Nephron (organoid): ENCODE results near the gene NCAM2.

Experiments
- H3K27ac Mint-ChIP-seq, 3 experiments: 2 replicates each; pipeline ENCODE4 v1.8.0; 2020; ENCODE audit warnings: mixed read lengths in 3 of 3, mild to moderate bottlenecking in 2 of 3, moderate library complexity in 1 of 3
- H3K27me3 Mint-ChIP-seq: 2 replicates; pipeline ENCODE4 v1.8.0; 2021; ENCODE audit warnings: low read depth, mild to moderate bottlenecking, moderate library complexity, mixed read lengths
- H3K36me3 Mint-ChIP-seq: 2 replicates; pipeline ENCODE4 v1.8.0; 2020; ENCODE audit warnings: low read depth, mixed read lengths
- H3K4me1 Mint-ChIP-seq: 2 replicates; pipeline ENCODE4 v1.8.0; 2020; ENCODE audit warnings: mixed read lengths
- H3K4me3 Mint-ChIP-seq, 3 experiments: 2 replicates each; pipeline ENCODE4 v1.8.0; 2020; ENCODE audit warnings: mild to moderate bottlenecking in 3 of 3, mixed read lengths in 3 of 3, moderate library complexity in 2 of 3
- H3K9me3 Mint-ChIP-seq: 2 replicates; pipeline ENCODE4 v1.8.0; 2020; ENCODE audit warnings: mixed read lengths
- TF ChIP-seq, protein P1 (sequence below), 3 experiments: fragments of 200-600 bp; sonication (generic); IDR thresholded peaks; one replicate each; pipeline ENCODE4 v1.5.0; 2021; ENCODE audit warnings: antibody characterized with exemption in 3 of 3; ENCODE audit not compliant: unreplicated experiment in 3 of 3

NCAM2 gene

DNA sequence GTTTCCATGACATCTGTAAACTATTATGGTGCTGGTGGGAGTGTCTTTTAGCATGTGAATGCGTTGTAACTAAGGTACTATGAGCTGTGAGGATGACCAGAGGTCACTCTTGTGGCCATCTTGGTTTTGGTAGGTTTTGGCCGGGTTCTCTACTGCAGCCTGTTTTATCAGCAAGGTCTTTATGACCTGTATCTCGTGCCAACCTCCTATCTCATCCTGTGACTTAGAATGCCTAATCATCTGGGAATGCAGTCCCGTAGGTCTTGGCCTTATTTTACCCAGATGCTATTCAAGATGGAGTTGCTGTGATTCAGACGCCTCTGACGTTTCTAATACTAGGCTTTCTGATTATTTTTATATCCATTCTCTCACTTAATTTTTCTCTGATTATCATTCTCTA lies 9.4 kb downstream of the NCAM2 start:
- Mint-ChIP-seq H3K4me3 (no peak overlapping the region), H3K4me1 (no peaks in the 10 kb centered on the region), H3K36me3 (no peaks in the 10 kb centered on the region), H3K9me3 (no peaks in the 10 kb centered on the region), H3K27me3 (no peaks in the 10 kb centered on the region), H3K27ac (no peak overlapping the region)
- TF ChIP-seq, protein P1, sequence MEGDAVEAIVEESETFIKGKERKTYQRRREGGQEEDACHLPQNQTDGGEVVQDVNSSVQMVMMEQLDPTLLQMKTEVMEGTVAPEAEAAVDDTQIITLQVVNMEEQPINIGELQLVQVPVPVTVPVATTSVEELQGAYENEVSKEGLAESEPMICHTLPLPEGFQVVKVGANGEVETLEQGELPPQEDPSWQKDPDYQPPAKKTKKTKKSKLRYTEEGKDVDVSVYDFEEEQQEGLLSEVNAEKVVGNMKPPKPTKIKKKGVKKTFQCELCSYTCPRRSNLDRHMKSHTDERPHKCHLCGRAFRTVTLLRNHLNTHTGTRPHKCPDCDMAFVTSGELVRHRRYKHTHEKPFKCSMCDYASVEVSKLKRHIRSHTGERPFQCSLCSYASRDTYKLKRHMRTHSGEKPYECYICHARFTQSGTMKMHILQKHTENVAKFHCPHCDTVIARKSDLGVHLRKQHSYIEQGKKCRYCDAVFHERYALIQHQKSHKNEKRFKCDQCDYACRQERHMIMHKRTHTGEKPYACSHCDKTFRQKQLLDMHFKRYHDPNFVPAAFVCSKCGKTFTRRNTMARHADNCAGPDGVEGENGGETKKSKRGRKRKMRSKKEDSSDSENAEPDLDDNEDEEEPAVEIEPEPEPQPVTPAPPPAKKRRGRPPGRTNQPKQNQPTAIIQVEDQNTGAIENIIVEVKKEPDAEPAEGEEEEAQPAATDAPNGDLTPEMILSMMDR (IDR thresholded peaks at IDR 0.05; ENCODE audit: unreplicated experiment in 3 of 3) = no peak

DNA sequence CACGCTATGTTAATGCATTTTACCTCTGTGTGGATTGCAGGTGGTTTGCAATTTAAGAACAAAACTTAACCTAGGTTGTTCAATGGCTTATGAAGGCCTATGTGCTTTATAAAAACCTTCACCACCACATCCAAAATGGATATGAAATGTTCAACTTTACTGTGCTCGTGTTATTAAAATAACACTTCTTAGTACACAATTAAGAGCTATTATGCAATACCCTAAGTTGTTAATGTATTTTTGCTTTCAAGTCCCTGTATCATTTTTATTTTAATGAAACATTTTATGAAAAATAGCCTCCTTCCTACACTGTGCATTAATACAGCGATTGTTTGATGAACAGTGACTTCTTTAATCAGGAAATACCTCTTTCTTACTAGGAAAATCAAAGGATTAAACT lies 12.0 kb downstream of the NCAM2 start:
- Mint-ChIP-seq H3K36me3 (no peaks in the 10 kb centered on the region), H3K27me3 (no peaks in the 10 kb centered on the region), H3K4me3 (no peak overlapping the region), H3K9me3 (no peaks in the 10 kb centered on the region), H3K27ac (no peak overlapping the region), H3K4me1 (no peaks in the 10 kb centered on the region)
- TF ChIP-seq, protein P1 (IDR thresholded peaks at IDR 0.05; ENCODE audit: unreplicated experiment in 3 of 3) = no peak

DNA sequence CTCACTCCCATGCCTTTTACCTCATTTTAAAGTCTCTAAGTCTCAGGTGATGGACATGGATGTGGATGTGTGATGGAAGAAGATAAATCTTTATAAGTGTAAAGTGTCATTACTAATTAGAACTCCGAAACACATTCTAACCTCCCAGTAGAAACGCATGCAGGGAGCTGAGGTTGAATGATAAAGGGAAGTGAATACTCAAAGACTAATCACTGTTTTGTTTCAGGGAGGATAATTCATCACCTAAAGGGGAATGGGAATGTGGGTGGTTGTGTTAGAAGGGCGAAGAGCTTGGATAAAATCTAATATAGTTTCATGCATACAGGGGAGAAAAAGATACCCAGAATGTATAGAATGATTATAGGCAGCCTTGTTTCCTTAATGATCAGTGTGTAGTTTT lies 12.5 kb downstream of the NCAM2 start:
- Mint-ChIP-seq H3K27me3 (no peaks in the 10 kb centered on the region), H3K9me3 (no peaks in the 10 kb centered on the region), H3K4me3 (no peak overlapping the region), H3K4me1 (no peaks in the 10 kb centered on the region), H3K36me3 (no peaks in the 10 kb centered on the region), H3K27ac (no peak overlapping the region)
- TF ChIP-seq, protein P1 (IDR thresholded peaks at IDR 0.05; ENCODE audit: unreplicated experiment in 3 of 3) = no peak

DNA sequence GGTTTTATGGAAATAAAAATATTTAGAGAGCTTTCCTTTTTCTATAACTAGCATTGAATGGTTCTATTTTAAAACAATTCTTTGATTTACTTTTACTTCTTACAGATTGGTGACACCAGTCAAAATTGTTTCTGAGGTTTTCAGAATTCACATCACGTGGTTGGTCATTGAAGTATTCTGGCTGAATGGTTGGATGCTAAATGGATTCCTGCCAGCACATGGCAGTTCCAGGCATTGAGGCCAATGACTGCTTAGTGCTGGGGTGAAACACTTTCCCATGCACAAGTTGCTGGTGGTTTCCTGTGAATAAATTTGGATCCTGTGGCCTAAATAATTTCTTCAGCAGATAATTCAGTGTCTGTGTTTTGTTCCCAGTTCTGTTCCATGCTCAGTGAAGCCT lies 20.6 kb downstream of the NCAM2 start:
- Mint-ChIP-seq H3K36me3 (no peaks in the 10 kb centered on the region), H3K27me3 (no peaks in the 10 kb centered on the region), H3K4me3 (no peak overlapping the region), H3K27ac (no peak overlapping the region), H3K9me3 (no peaks in the 10 kb centered on the region), H3K4me1 (no peaks in the 10 kb centered on the region)
- TF ChIP-seq, protein P1 (IDR thresholded peaks at IDR 0.05; ENCODE audit: unreplicated experiment in 3 of 3) = no peak

DNA sequence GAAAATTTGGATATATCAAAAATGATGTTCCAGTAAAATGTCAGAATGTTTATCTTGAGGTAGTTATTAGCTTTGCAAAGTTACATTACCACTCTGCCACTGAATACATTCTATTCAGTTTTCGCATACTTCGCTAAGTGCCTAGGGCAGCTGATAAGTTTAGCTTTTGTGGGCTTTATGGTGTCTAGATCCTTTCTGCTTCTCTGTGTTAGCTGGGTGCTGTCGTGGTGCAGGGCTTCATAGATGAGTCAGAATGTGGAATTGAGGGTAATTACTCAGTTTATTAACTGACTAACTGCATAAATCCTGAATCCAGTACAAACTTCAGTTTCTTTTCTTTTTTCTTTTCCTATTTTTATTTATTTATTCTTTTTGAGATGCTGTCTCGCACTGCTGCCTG lies 21.5 kb downstream of the NCAM2 start:
- Mint-ChIP-seq H3K27me3 (no peaks in the 10 kb centered on the region), H3K4me3 (no peak overlapping the region), H3K27ac (no peak overlapping the region), H3K9me3 (no peaks in the 10 kb centered on the region), H3K4me1 (no peaks in the 10 kb centered on the region), H3K36me3 (no peaks in the 10 kb centered on the region)
- TF ChIP-seq, protein P1 (IDR thresholded peaks at IDR 0.05; ENCODE audit: unreplicated experiment in 3 of 3) = no peak

DNA sequence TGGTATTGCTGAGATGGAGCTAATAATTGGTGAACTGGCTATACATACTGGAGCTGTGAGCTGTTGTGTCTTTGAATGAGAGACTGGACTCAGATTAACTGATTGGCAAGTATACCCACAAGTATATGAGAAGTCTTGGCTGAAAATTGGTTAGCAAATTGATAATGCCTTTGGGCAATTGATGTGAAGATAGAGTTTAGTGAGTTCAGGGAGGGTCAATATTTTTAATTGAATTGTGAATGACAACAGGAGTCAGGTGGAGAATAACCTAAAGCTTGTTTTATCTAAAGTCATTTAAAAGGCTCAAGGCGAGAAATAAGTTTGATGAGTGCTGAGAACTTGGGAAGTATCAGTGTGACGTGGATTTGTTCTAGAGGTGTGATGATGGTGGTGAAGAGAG lies 27.5 kb downstream of the NCAM2 start:
- TF ChIP-seq, protein P1 (IDR thresholded peaks at IDR 0.05; ENCODE audit: unreplicated experiment in 3 of 3) = no peak
- Mint-ChIP-seq H3K27me3 (no peaks in the 10 kb centered on the region), H3K4me3 (no peak overlapping the region), H3K27ac (no peak overlapping the region), H3K4me1 (no peaks in the 10 kb centered on the region), H3K36me3 (no peaks in the 10 kb centered on the region), H3K9me3 (no peaks in the 10 kb centered on the region)
